ENCODE data around the gene SPSB3. TPM values are rescaled to one million over a fixed set of nuclear protein-coding genes. Genes with fewer than 3 reads are reported as not detected.

SPSB3 gene
- total and polyA plus RNA-seq, 9 of the 15 experiments (the other 6 are each of a cell fraction or from before 2014, with no cell fraction given): 0.39 to 37.4 (median 7.1) TPM

DNA sequence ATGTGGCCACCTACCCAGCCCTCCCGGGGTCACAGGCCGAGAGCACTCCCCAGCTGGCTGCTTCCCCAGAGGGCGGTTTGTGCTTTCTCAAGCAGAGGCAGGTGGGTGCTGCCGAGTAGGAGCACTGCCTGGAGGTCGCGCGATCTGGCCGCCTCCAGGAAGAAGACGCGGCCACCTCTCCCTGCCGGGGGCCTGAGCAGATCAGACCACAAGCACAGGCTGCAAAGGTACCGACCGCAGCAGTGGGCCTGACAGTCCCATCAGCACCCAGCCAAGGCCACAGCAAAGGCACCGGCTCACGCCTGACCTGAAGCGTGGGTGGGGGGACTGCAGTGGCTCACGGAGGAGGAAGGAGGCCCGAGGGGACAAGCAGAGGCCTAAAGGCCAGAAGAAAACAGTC is 26.3 kb upstream of the SPSB3 start:
- Histone ChIP-seq H3K9me3 (replicated peaks; ENCODE audit: control insufficient read depth, insufficient read depth, low read depth, low read length) (no peaks in the 10 kb centered on the region), H3K4me2 (ENCODE audit: insufficient read depth, low read length) (no peak overlapping the region), H2AFZ (ENCODE audit: low read depth, low read length) (no peak overlapping the region), H3K4me1 (replicated peaks in 1 of 2; ENCODE audit: control insufficient read depth in 2 of 2, insufficient read depth in 2 of 2, low read length in 2 of 2) (peaks cover 0 to 20% of the 10 kb centered on the region in 2 experiments; a peak in 3 of 5 replicates), H3K9me1 (ENCODE audit: control insufficient read depth, insufficient read depth, low read length) (no peaks in the 10 kb centered on the region), H4K20me1 (replicated peaks; ENCODE audit: control insufficient read depth, insufficient read depth, low read length) (no peaks in the 10 kb centered on the region; the same call in 1 of the 2 replicates), H3K36me3 (ENCODE audit: control insufficient read depth, insufficient read depth, low read length) (peaks cover 3% of the 10 kb centered on the region; the same call in 1 of the 3 replicates), H3K79me2 (ENCODE audit: control insufficient read depth, insufficient read depth, low read length) (no peaks in the 10 kb centered on the region), H3K27me3 (ENCODE audit: control insufficient read depth in 2 of 2, insufficient read depth in 2 of 2, low read length in 2 of 2) (no peaks in the 10 kb centered on the region), H3K27ac (ENCODE audit: extremely low read depth, low read depth, low read length) (no peak overlapping the region), H3K4me3 (no peak overlapping the region), H3K9ac (ENCODE audit: insufficient read depth in 1 of 2, low read depth in 2 of 2, low read length in 2 of 2) (no peak overlapping the region)
- intact Hi-C loops (cut with micrococcal nuclease): no loop called here
- no TSS peak for BruUV-seq (replicated peaks)
- 74% methylated on average over 15 of the region's 18 CpGs for WGBS (ENCODE audit: insufficient coverage, low coverage, missing lambda C conversion rate)
- no peak for DNase-seq (ENCODE audit: extremely low read depth in 1 of 4, low spot score in 3 of 4)
- TF ChIP-seq CBX8 (IDR thresholded peaks at IDR 0.05; ENCODE audit: borderline replicate concordance, extremely low read depth, low read depth, low read length, poor library complexity, severe bottlenecking) (no peak), MTA2 (IDR thresholded peaks at IDR 0.05; ENCODE audit: low read depth) (no peak), MEIS2 (IDR thresholded peaks at IDR 0.05; ENCODE audit: partially characterized antibody) (no peak), NR4A1 (CRISPR knock-in tag; IDR thresholded peaks at IDR 0.05) (no peak), NR4A1 (tag; IDR thresholded peaks at IDR 0.05) (no peak), HCFC1 (IDR thresholded peaks at IDR 0.05; ENCODE audit: low read depth, low read length) (no peak), ILK (tag; IDR thresholded peaks at IDR 0.05; ENCODE audit: borderline replicate concordance, low read depth) (no peak), FOXA3 (CRISPR knock-in tag; conservative IDR thresholded peaks at IDR 0.05 in 1 of 2, IDR thresholded peaks at IDR 0.05 in 1 of 2) (no peak)
- TF ChIP-seq, protein P1, sequence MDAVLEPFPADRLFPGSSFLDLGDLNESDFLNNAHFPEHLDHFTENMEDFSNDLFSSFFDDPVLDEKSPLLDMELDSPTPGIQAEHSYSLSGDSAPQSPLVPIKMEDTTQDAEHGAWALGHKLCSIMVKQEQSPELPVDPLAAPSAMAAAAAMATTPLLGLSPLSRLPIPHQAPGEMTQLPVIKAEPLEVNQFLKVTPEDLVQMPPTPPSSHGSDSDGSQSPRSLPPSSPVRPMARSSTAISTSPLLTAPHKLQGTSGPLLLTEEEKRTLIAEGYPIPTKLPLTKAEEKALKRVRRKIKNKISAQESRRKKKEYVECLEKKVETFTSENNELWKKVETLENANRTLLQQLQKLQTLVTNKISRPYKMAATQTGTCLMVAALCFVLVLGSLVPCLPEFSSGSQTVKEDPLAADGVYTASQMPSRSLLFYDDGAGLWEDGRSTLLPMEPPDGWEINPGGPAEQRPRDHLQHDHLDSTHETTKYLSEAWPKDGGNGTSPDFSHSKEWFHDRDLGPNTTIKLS (IDR thresholded peaks at IDR 0.05; ENCODE audit: borderline replicate concordance, low read depth): no peak
- no peak for FAIRE-seq
- ChIA-PET POLR2A (no interaction called here), CTCF (ENCODE audit: low intra/inter-chr PET ratio) (no interaction called here)
- in situ Hi-C loops (cut with MboI): no loop called here
- ATAC-seq: no peak

Data from K562 (cell line).